Measurements from ENCODE around the gene TMEM151B.

TMEM151B gene

DNA sequence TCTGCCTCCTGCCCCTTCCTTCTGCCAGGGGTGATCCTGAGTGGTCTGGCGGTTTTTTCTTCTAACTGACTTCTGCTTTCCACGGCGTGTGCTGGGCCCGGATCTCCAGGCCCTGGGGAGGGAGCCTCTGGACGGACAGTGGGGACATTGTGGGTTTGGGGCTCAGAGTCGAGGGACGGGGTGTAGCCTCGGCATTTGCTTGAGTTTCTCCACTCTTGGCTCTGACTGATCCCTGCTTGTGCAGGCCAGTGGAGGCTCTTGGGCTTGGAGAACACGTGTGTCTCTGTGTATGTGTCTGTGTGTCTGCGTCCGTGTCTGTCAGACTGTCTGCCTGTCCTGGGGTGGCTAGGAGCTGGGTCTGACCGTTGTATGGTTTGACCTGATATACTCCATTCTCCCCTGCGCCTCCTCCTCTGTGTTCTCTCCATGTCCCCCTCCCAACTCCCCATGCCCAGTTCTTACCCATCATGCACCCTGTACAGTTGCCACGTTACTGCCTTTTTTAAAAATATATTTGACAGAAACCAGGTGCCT lies 36.6 kb upstream of the TMEM151B start:
- no peak for DNase-seq

DNA sequence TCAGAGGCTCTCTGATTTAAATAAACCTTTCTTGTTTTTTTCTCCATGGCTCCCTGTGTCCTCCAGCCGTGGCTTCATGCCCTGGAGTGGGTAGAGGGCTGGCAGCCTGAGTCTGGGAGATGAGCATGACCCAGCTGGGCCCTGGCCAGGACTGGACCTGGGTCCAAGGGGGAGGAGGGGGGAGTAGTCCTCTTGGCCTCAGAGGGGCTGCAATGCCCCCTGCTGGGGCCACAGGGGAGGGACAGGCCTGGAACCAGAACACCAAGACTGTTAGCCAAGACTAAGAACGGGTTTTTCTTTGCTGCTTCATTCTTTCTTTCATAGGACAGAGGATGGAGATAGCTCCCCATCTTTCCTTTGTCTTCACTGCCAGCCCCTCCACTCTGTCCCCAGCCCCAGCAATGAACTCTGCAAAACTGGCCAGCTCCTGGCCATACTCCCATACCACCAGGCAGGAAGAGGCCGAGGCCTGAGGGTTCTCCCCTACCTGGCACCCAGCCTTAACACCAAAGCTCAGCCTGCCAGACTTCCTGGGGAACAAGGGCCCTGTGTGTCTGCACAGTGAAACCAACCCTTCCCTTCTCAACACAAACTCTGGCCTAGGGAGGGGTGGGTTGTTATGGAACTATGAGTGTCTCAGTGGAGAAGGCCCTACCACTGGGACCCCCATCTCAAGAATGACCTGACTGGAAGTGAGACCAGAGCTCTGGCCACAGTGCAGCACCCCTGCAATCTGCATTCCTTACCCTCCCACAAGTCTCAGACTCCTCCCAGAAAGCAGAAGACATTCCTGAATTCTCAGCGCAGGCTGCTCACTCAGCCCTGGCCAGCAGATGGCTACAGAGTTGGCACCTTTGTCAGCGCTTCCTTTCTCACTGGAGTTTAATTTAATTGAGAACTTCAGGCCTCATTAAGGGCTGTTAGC lies 35.9 kb upstream of the TMEM151B start:
- DNase-seq = peak; percentile 73

DNA sequence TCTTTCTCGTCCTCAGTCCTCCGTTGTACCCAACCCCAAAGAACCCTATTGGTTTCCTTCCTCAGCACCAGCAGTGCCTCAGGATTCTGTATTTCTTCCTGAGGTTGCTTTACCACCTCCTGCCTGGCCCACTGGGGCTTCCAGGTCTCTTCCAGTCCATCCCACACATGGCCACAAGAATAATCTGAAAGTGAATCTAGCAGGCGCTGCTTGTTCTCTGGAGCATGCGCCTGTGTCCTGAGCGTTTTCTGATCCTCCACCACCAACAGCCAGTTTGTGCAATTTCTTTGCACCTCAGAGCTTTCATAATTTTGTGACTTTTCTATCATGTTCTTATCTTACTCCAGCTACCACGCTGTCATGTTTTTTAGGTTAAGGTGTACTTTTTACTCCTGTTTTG lies 35.0 kb upstream of the TMEM151B start:
- DNase-seq = no peak

DNA sequence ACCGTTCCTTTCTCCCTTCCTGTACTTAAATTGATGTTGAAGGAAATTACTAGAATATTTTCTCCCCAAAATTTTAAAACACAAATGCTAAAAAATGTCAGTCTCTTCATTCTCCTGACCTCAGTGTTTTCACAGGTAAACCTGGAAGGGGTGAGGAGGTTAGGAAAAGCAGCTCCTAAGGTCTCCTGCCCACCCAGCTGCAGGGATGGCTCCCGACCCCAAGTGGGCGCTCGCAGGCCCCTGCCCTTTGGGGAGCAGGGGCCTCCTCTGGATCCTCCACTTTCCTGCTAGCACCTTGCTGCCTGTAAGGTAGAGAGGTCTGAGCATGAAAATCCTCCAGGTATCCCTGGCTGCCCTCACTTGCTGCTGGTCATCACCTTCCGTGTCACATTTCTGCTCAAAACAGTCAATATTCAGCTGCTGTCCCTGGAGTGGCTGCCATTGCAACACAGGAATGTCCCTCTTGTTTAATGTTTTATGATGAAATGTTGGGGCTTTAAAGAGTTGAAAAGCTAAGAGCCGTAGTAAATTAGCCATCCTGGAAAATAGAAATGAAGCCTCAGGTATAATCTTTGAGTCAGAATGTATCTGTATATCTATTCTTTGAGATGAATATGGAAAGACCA lies 34.2 kb upstream of the TMEM151B start:
- DNase-seq = no peak

DNA sequence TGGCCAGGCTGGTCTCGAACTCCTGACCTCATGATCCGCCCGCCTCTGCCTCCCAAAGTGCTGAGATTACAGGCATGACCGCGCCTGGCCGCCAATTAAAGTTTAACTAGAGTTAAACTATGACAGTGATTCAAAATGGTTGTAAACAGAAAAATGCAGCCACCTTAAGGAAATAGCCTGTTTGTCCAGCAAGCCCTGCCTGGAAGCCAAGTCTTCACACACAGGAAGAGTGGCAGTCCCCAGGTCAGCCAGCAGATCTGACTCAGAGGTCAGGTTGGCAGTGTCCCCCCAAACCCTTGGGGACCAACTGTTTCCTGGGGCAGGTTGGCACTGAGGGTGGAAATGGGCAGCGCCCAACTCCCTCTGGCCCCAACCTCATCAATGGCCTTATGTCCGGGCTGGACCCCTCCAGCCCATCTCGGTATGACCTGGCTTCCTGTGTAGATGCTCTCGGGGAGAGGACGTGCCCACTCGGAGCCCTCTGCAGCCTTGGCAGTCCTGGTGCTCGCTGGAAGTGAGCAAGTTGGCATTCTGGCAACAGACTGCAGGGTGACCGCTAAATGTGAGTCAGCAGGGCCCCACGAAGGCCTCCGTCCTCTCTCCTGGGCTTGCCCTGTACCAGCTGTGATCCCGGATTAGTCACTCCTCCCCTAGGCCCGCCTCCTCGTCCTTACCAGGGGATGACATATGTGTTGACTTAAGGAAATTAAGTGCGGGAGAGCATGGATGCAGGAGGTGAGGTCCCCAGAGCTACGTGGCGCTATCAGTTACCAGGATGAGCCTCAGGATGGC lies 33.0 kb upstream of the TMEM151B start:
- peak; percentile 85 for DNase-seq

- peak; percentile 86 for DNase-seq
Observed at GRCh38 chr6:44237813-44238433, 32.3 kb upstream of the TMEM151B start.

DNA sequence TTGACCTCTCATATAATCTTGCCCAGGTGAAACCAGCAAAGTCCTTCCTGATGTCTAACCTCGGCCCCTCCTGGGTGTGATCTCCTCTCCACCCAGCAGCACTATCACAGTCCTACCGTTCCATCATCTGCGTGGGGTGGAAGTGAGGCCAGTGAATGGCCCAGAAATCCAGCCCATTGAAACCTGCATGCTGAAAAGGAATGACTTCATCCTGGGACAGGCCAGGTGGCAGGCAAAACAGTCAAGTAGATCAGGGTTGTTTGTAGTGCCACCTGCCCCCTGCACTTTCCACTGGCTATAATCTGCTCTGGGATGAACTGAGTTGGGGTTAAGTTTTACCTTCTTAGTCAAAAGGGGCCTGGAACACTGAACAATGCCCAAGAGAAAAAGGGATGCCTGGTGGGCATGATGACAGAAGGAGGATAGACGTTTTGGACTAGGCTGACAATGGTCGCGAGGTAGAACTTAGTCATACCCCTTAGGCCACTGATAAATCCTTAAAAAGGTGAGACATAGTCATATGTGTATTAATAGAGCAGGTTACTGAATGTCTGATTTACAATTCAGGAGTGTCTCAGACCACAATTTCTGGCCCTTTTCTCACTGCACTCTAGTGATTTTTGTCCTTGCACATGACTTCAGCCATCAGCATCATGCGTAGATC lies 31.4 kb upstream of the TMEM151B start:
- DNase-seq = no peak

DNA sequence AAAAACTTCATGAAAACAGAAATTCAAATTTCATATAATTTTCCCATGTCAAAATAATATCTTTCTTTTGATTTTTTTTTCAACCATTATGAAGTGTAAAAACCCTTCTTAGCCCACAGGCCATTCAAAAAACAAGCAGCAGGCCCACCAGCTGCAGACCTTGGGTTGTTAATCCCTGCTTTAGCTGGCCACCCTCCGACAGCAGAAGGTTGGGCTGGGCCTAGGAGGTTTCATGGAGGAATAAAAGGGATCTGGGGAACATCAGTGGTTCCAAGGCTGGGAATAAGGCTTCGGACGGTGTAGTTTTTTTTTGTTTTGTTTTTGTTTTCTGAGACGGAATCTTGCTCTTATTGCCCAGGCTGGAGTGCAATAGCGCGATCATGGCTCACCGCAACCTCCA lies 26.9 kb upstream of the TMEM151B start:
- DNase-seq = no peak

DNA sequence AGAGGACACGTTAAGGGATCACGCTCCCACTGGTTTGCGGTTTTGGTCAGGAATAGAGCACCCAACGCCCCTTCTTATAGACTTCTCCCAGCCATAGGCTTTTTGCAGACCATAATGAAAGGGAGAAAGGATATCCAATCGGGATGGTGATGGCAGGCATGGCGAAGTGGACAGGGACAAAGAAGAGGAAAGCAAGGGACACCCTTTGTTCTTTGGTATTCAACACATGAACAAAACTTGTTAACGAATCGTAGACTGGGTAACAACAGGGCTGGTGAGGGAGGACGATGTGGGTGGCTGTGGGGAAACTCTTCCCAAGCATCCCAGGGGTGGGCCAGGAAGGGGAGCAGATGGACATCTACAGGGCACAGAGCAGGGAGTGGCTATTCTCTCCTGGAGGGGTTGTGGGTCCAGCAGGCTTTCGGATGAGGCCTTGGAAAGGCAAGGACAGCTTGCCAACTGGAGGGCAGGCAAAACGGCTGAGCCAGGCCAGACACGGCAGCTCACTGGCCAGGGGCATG lies 24.8 kb upstream of the TMEM151B start:
- no peak for DNase-seq

DNA sequence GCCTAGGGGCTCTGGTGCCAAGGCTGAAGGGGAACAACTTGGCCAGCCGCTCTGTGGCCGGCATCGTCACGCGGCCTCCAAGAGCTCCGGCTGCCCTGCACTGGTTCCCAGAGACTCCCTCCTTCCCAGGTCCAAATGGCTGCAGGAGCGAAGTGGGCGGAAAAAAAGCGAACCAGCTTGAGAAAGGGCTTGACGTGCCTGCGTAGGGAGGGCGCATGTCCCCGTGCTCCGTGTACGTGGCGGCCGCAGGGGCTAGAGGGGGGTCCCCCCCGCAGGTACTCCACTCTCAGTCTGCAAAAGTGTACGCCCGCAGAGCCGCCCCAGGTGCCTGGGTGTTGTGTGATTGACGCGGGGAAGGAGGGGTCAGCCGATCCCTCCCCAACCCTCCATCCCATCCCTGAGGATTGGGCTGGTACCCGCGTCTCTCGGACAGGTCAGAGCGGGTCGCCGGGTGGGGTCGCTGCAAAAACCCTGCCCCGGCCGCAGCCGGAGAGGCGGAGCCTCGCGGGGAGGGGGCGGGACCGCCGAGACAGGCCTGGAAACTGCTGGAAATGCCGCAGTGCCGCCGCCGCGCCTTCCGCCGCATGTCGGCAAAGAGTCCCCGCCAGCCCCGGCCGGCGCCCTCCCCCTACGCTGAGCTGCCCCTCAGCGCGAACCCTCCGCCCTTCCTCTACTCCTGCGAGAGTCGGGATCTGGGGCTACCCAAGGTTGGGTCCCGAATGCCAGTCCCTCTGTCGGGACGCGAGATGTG lies 24.2 kb upstream of the TMEM151B start:
- DNase-seq = peak; percentile 93

DNA sequence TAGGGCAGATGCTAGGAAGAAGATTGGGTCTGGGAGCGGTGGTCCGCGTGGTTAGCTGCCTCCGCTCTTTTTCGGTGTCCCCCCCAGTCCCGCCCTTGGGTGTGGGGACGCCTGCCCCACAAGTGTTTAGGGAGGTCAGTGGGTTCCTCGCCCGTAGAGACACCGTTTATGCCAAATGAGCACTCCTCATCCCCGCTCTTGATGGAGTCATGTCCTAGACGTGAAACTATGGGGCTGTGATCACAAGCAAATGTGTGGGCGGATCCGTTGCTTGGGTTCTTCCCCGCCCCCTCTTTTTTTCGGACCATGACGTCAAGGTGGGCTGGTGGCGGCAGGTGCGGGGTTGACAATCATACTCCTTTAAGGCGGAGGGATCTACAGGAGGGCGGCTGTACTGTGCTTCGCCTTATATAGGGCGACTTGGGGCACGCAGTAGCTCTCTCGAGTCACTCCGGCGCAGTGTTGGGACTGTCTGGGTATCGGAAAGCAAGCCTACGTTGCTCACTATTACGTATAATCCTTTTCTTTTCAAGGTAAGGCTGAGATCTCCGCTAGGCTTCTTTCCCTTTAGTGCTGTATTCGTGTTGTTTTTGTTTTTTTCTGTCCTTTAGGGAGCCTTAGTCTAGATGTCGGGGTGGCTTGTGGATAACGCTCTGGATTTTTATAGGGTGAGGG lies 23.4 kb upstream of the TMEM151B start, which contains the start of gene HSP90AB1:
Gene HSP90AB1 (plus strand): TSS at position 439 of the 675 bp plus-strand sequence. CDS start 1,529 bp downstream, outside the sequence.
- DNase-seq = peak; percentile 99

GRCh38 chr6:44247338-44248302 lies 22.6 kb upstream of the TMEM151B start:
- DNase-seq = peak; percentile 91

DNA sequence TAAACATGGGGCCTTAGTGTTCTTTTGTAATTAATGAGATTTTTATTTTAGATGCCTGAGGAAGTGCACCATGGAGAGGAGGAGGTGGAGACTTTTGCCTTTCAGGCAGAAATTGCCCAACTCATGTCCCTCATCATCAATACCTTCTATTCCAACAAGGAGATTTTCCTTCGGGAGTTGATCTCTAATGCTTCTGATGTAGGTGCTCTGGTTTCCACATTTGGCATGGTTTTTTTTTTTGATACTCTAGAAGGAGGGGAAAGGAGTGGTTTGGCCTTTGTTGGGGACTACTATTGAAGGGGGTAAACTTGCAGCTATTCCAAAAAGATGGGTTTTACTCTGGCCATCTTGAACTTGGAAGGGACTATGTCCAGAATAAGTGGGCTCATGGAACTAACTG lies 21.7 kb upstream of the TMEM151B start:
- no peak for DNase-seq

- DNase-seq = no peak
Observed at GRCh38 chr6:44249082-44249748, 21.0 kb upstream of the TMEM151B start.

GRCh38 chr6:44250067-44250717 lies 20.1 kb upstream of the TMEM151B start:
- DNase-seq = no peak

- no peak for DNase-seq
Observed at GRCh38 chr6:44250718-44251123, 19.5 kb upstream of the TMEM151B start.

GRCh38 chr6:44251576-44252524 lies 18.4 kb upstream of the TMEM151B start:
- no peak for DNase-seq

All from OCI-M1 (cell line).